H9 (cell line): ENCODE measurements around the gene PPM1H. TPM values are rescaled to one million over a fixed set of nuclear protein-coding genes. Genes with fewer than 3 reads are reported as not detected.

ENCODE experiments used
- DNase-seq: peaks from one replicate; pipeline ENCODE4 v3.0.0-alpha.2; 2017
- H2AFZ ChIP-seq: one replicate; pipeline ENCODE4 v1.6.1; 2013; ENCODE audit warnings: mild to moderate bottlenecking, low read length, control low read depth, moderate library complexity
- H2AK5ac ChIP-seq: 2 replicates; pipeline ENCODE4 v1.6.1; 2013; ENCODE audit warnings: low read length, control low read depth, mixed read lengths; ENCODE audit not compliant: insufficient read length
- H2BK120ac ChIP-seq: one replicate; pipeline ENCODE4 v1.6.1; 2013; ENCODE audit warnings: low read depth, mild to moderate bottlenecking, low read length, control low read depth, inconsistent platforms; ENCODE audit not compliant: poor library complexity, severe bottlenecking
- H2BK12ac ChIP-seq: 2 replicates; pipeline ENCODE4 v1.6.1; 2013; ENCODE audit warnings: low read length, control low read depth, mixed read lengths, low read depth; ENCODE audit not compliant: insufficient read length
- H2BK15ac ChIP-seq: 2 replicates; pipeline ENCODE4 v1.6.1; 2013; ENCODE audit warnings: low read depth, low read length, control low read depth
- H2BK20ac ChIP-seq: one replicate; pipeline ENCODE4 v1.6.1; 2013; ENCODE audit warnings: low read depth, mild to moderate bottlenecking, low read length, control low read depth, inconsistent platforms; ENCODE audit not compliant: poor library complexity, severe bottlenecking
- H2BK5ac ChIP-seq: 2 replicates; pipeline ENCODE4 v1.6.1; 2013; ENCODE audit warnings: low read length, control low read depth, mixed read lengths; ENCODE audit not compliant: insufficient read length
- H3K14ac ChIP-seq: 2 replicates; pipeline ENCODE4 v1.6.1; 2013; ENCODE audit warnings: low read length, control low read depth; ENCODE audit not compliant: insufficient read depth
- H3K18ac ChIP-seq: 2 replicates; pipeline ENCODE4 v1.6.1; 2013; ENCODE audit warnings: low read depth, mild to moderate bottlenecking, mixed read lengths, low read length, control low read depth; ENCODE audit not compliant: insufficient read length
- H3K23ac ChIP-seq: 2 replicates; pipeline ENCODE4 v1.6.1; 2013; ENCODE audit warnings: low read length, control low read depth, mixed read lengths, low read depth; ENCODE audit not compliant: insufficient read length
- H3K23me2 ChIP-seq: 2 replicates; pipeline ENCODE4 v1.6.1; 2013; ENCODE audit warnings: low read depth, mild to moderate bottlenecking, mixed read lengths, low read length, control low read depth; ENCODE audit not compliant: insufficient read length, poor library complexity, severe bottlenecking
- H3K27ac ChIP-seq: 2 replicates; pipeline ENCODE4 v1.5.1; 2013; ENCODE audit warnings: low read length, control low read depth, mixed read lengths, low read depth; ENCODE audit not compliant: insufficient read length
- H3K27me3 ChIP-seq: 2 replicates; pipeline ENCODE4 v1.6.1; 2013; ENCODE audit warnings: low read length, control low read depth, inconsistent platforms; ENCODE audit not compliant: insufficient read depth
- H3K4ac ChIP-seq: 2 replicates; pipeline ENCODE4 v1.6.1; 2013; ENCODE audit warnings: low read depth, mild to moderate bottlenecking, control low read depth, inconsistent platforms, low read length, moderate library complexity
- H3K4me1 ChIP-seq: 2 replicates; pipeline ENCODE4 v1.6.1; 2013; ENCODE audit warnings: low read length, control low read depth, inconsistent platforms; ENCODE audit not compliant: insufficient read depth
- H3K4me2 ChIP-seq: 2 replicates; pipeline ENCODE4 v1.6.1; 2013; ENCODE audit warnings: low read length, control low read depth, mixed read lengths; ENCODE audit not compliant: insufficient read length, insufficient read depth
- H3K56ac ChIP-seq: 2 replicates; pipeline ENCODE4 v1.6.1; 2013; ENCODE audit warnings: low read depth, mild to moderate bottlenecking, mixed read lengths, low read length, control low read depth; ENCODE audit not compliant: insufficient read length
- H3K79me1 ChIP-seq: 2 replicates; pipeline ENCODE4 v1.6.1; 2013; ENCODE audit warnings: low read depth, mild to moderate bottlenecking, moderate library complexity, low read length, control low read depth, inconsistent platforms; ENCODE audit not compliant: insufficient read depth, poor library complexity, severe bottlenecking
- H3K79me2 ChIP-seq: 2 replicates; pipeline ENCODE4 v1.6.1; 2013; ENCODE audit warnings: low read length, control low read depth, inconsistent platforms; ENCODE audit not compliant: insufficient read depth
- H3K9ac ChIP-seq: 2 replicates; pipeline ENCODE4 v1.6.1; 2013; ENCODE audit warnings: low read length, control low read depth, mixed read lengths; ENCODE audit not compliant: insufficient read length; ENCODE audit errors: extremely low read depth
- H3K9me3 ChIP-seq: one replicate; pipeline ENCODE4 v1.6.1; 2013; ENCODE audit warnings: low read depth, low read length, inconsistent platforms; ENCODE audit not compliant: control insufficient read depth
- H3T11ph ChIP-seq: one replicate; pipeline ENCODE4 v1.6.1; 2013; ENCODE audit warnings: mild to moderate bottlenecking, low read length, control low read depth, inconsistent platforms
- H4K20me1 ChIP-seq: one replicate; pipeline ENCODE4 v1.6.1; 2013; ENCODE audit not compliant: control insufficient read depth, insufficient read length, insufficient read depth
- H4K5ac ChIP-seq: 2 replicates; pipeline ENCODE4 v1.6.1; 2013; ENCODE audit warnings: low read depth, mild to moderate bottlenecking, mixed read lengths, low read length, control low read depth; ENCODE audit not compliant: insufficient read length
- H4K8ac ChIP-seq: replicated peaks from 2 replicates; pipeline ENCODE4 v1.6.1; 2013; ENCODE audit warnings: low read length, control low read depth, mixed read lengths, low read depth; ENCODE audit not compliant: insufficient read length
- H4K91ac ChIP-seq: 2 replicates; pipeline ENCODE4 v1.6.1; 2013; ENCODE audit warnings: low read depth, mild to moderate bottlenecking, moderate library complexity, mixed read lengths, low read length, control low read depth; ENCODE audit not compliant: insufficient read length
- H3K27ac Mint-ChIP-seq, 3 experiments: 2 replicates in 2 of 3; 3 replicates in 1 of 3; pipeline ENCODE4 v1.8.0; 2020 to 2021; ENCODE audit warnings: mixed read lengths in 3 of 3, mild to moderate bottlenecking in 1 of 3, moderate library complexity in 1 of 3
- H3K27me3 Mint-ChIP-seq: 2 replicates; pipeline ENCODE4 v1.8.0; 2021; ENCODE audit warnings: low read depth, mild to moderate bottlenecking, moderate library complexity, mixed read lengths
- H3K36me3 Mint-ChIP-seq, 3 experiments: 2 replicates in 2 of 3; 3 replicates in 1 of 3; pipeline ENCODE4 v1.8.0; 2020 to 2021; ENCODE audit warnings: low read depth in 3 of 3, mixed read lengths in 3 of 3; ENCODE audit not compliant: insufficient read depth in 1 of 3
- H3K4me1 Mint-ChIP-seq, 2 experiments: 2 replicates each; pipeline ENCODE4 v1.8.0; 2020; ENCODE audit warnings: mixed read lengths in 2 of 2
- H3K4me3 Mint-ChIP-seq, 2 experiments: 2 replicates in 1 of 2; 3 replicates in 1 of 2; pipeline ENCODE4 v1.8.0; 2020 to 2021; ENCODE audit warnings: mild to moderate bottlenecking in 2 of 2, mixed read lengths in 2 of 2, moderate library complexity in 1 of 2
- H3K9me3 Mint-ChIP-seq, 2 experiments: 2 replicates in 1 of 2; 3 replicates in 1 of 2; pipeline ENCODE4 v1.8.0; 2020; ENCODE audit warnings: mild to moderate bottlenecking in 2 of 2, mixed read lengths in 2 of 2, moderate library complexity in 1 of 2
- WGBS: extraction: QIAGEN DNeasy Blood & Tissue Kit; methylation state at CpG from one replicate; pipeline ENCODE4 v1.1.7; 2013; ENCODE audit warnings: missing lambda C conversion rate, low lambda C conversion rate, mixed read lengths; ENCODE audit not compliant: insufficient read length; ENCODE audit errors: extremely low coverage; 5-methylcytosine and 5-hydroxymethylcytosine counted together
- total RNA-seq: library from RNA; stranded (reverse); gene quantifications from 2 replicates; pipeline ENCODE4 v1.2.1, GENCODE V29; 2021
- TF ChIP-seq, protein P1 (sequence below): fragments of 200-600 bp; sonication (generic); conservative IDR thresholded peaks from 3 replicates; pipeline ENCODE4 v1.8.0; 2021; ENCODE audit warnings: antibody characterized with exemption, mild to moderate bottlenecking

Gene PPM1H
- total RNA-seq, 1 experiment from 2014 or later = 22.1 TPM

DNA sequence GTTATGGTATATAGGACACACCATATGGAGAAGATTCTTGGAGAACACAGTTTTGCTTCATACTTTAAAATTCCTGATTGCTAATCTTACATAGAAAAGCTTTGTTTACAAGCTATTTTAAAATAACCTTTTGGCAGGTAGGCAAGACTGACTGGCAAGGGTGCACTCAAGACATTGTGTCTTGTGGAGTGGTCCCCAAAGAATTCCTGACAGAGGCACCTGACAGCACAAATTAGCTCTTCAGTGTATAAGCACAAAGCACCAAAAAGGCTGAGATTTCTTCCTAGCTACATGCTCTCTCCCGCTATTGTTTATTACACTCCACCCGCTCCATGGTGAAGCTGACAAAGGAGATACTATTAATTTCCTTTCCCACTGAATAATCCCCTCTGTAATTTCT, 329.0 kb downstream of the PPM1H start:
- no peaks in the 10 kb centered on the region for H3K4me1 ChIP-seq
- H2BK15ac ChIP-seq = no peak overlapping the region
- DNase-seq = no peak
- H2BK20ac ChIP-seq = no peak overlapping the region
- H2AFZ ChIP-seq = no peak overlapping the region
- no peak overlapping the region for H3K4ac ChIP-seq
- no peak overlapping the region for H3K56ac ChIP-seq
- H3K79me2 ChIP-seq = peaks cover 17% of the 10 kb centered on the region; the same call in 1 of the 2 replicates
- H3K27ac ChIP-seq = no peak overlapping the region
- H4K5ac ChIP-seq = no peak overlapping the region
- no peak overlapping the region for H3K23ac ChIP-seq
- H2BK12ac ChIP-seq = no peak overlapping the region
- H3K4me1 Mint-ChIP-seq = peaks cover 33 to 36% of the 10 kb centered on the region in 2 experiments
- H3K18ac ChIP-seq = no peak overlapping the region
- H3K27ac Mint-ChIP-seq = no peak overlapping the region
- no peaks in the 10 kb centered on the region for H3K27me3 ChIP-seq
- TF ChIP-seq, protein P1, sequence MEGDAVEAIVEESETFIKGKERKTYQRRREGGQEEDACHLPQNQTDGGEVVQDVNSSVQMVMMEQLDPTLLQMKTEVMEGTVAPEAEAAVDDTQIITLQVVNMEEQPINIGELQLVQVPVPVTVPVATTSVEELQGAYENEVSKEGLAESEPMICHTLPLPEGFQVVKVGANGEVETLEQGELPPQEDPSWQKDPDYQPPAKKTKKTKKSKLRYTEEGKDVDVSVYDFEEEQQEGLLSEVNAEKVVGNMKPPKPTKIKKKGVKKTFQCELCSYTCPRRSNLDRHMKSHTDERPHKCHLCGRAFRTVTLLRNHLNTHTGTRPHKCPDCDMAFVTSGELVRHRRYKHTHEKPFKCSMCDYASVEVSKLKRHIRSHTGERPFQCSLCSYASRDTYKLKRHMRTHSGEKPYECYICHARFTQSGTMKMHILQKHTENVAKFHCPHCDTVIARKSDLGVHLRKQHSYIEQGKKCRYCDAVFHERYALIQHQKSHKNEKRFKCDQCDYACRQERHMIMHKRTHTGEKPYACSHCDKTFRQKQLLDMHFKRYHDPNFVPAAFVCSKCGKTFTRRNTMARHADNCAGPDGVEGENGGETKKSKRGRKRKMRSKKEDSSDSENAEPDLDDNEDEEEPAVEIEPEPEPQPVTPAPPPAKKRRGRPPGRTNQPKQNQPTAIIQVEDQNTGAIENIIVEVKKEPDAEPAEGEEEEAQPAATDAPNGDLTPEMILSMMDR = no peak
- WGBS = no CpG with 5 or more reads among the region's 2 CpGs
- no peaks in the 10 kb centered on the region for H3K79me1 ChIP-seq
- H3K4me2 ChIP-seq = no peak overlapping the region
- H3T11ph ChIP-seq = no peak overlapping the region
- no peaks in the 10 kb centered on the region for H4K20me1 ChIP-seq
- no peaks in the 10 kb centered on the region for H3K27me3 Mint-ChIP-seq
- H3K36me3 Mint-ChIP-seq = peaks cover 0 to 8% (median 0%) of the 10 kb centered on the region in 3 experiments; a peak in 4 of 7 replicates
- H3K4me3 Mint-ChIP-seq = peak overlapping the region in 1 of 2 experiments; percentile 90; a peak in 3 of 5 replicates
- H3K23me2 ChIP-seq = peaks cover 15% of the 10 kb centered on the region
- no peak overlapping the region for H3K9ac ChIP-seq
- H3K9me3 Mint-ChIP-seq = no peaks in the 10 kb centered on the region
- H2BK5ac ChIP-seq = no peak overlapping the region
- H2AK5ac ChIP-seq = no peak overlapping the region
- no peak overlapping the region for H2BK120ac ChIP-seq
- H3K9me3 ChIP-seq = no peaks in the 10 kb centered on the region
- H4K91ac ChIP-seq = no peak overlapping the region
- H3K14ac ChIP-seq = no peak overlapping the region
- H4K8ac ChIP-seq = no peak overlapping the region
